Suprapubic skin (tissue), 4 donors: ENCODE results near the gene MMP3. TPM values are rescaled to one million over a fixed set of nuclear protein-coding genes. Genes with fewer than 3 reads are reported as not detected.

ENCODE experiments used
- DNase-seq, 2 donors: peaks; one replicate each; pipeline ENCODE4 v3.0.0-alpha.2; 2019; ENCODE audit warnings: low spot score in 2 of 2
- H3K27ac ChIP-seq: fragments of 200-600 bp; sonication (generic); one replicate; pipeline ENCODE4 v1.5.1; 2019
- H3K27me3 ChIP-seq: fragments of 200-600 bp; sonication (generic); one replicate; pipeline ENCODE4 v1.5.1; 2019
- H3K36me3 ChIP-seq: fragments of 200-600 bp; sonication (generic); one replicate; pipeline ENCODE4 v1.5.1; 2019
- H3K4me1 ChIP-seq: fragments of 200-600 bp; sonication (generic); one replicate; pipeline ENCODE4 v1.5.1; 2019
- H3K4me3 ChIP-seq: fragments of 200-600 bp; sonication (generic); one replicate; pipeline ENCODE4 v1.5.1; 2019; ENCODE audit warnings: mild to moderate bottlenecking
- H3K9me3 ChIP-seq: fragments of 200-600 bp; sonication (generic); one replicate; pipeline ENCODE4 v1.5.1; 2019
- EP300 ChIP-seq: sonication (generic); formaldehyde crosslinking; IDR thresholded peaks from one replicate; pipeline ENCODE4 v1.6.1; 2017; ENCODE audit warnings: antibody characterized with exemption
- POLR2A ChIP-seq, 2 donors: fragments of 450-650 bp; IDR thresholded peaks; one replicate each; pipeline ENCODE4 v1.6.1; 2017; ENCODE audit warnings: antibody characterized with exemption in 2 of 2, mild to moderate bottlenecking in 2 of 2, moderate library complexity in 2 of 2
- POLR2AphosphoS5 ChIP-seq, 3 donors: sonication (generic); formaldehyde crosslinking; IDR thresholded peaks; one replicate each; pipeline ENCODE4 v1.6.1; 2017; ENCODE audit warnings: antibody characterized with exemption in 3 of 3
- WGBS: methylation state at CpG from one replicate; pipeline ENCODE4 v1.1.5; 2018; 5-methylcytosine and 5-hydroxymethylcytosine counted together
- total RNA-seq, 4 donors: library from RNA; depleted of rRNA; stranded (reverse); fragments of >200 nt; gene quantifications; one replicate each; pipeline ENCODE4 v1.1.0, GENCODE V29; 2016
- TF ChIP-seq, protein P1 (sequence below), 2 donors: fragments of 200-600 bp in 1 of 2; fragments of 450-650 bp in 1 of 2; sonication (generic) in 1 of 2; IDR thresholded peaks; one replicate each; pipeline ENCODE4 v1.5.1; 2016 to 2019; ENCODE audit warnings: antibody characterized with exemption in 2 of 2, mild to moderate bottlenecking in 1 of 2, moderate library complexity in 1 of 2

The MMP3 gene
- total RNA-seq, 4 donors from 2014 or later, result 1.4 to 17.2 (median 4.6) TPM

DNA sequence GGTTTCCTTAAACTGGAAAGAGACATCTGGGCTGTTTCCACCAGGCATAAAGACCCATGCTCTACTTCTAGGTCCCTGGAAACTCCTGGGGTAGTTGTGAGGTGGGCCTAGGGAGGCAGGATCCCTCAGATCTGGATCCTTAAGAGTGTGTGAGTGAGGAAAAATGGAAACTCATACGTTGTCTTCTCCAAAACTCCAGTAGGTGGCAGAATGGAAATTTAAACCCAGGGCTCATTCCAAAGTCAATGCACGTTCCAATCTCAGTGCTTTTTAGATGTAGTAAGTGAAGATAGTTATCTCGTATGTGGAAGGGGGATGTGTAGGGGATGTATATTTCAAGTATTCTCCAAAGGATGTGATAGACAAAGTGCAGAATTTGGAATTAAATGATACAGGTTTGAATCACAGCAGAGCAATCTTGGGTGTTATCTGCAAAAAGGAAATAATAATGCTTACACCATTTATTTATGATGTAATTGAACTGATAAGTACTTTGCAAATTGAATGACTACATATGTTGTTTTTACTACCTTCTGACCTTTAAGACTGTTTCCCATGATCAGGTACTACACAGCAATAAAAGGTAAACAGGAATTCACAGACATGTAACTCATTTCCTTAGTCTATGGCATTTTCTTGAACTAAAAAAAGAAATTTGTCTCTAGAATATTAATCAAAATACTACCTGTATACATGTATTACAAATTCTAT, 32.3 kb downstream of the MMP3 start:
- TF ChIP-seq POLR2A (IDR thresholded peaks at IDR 0.05) (no peak), EP300 (no peak), POLR2AphosphoS5 (IDR thresholded peaks at IDR 0.05) (no peak)
- TF ChIP-seq, protein P1, sequence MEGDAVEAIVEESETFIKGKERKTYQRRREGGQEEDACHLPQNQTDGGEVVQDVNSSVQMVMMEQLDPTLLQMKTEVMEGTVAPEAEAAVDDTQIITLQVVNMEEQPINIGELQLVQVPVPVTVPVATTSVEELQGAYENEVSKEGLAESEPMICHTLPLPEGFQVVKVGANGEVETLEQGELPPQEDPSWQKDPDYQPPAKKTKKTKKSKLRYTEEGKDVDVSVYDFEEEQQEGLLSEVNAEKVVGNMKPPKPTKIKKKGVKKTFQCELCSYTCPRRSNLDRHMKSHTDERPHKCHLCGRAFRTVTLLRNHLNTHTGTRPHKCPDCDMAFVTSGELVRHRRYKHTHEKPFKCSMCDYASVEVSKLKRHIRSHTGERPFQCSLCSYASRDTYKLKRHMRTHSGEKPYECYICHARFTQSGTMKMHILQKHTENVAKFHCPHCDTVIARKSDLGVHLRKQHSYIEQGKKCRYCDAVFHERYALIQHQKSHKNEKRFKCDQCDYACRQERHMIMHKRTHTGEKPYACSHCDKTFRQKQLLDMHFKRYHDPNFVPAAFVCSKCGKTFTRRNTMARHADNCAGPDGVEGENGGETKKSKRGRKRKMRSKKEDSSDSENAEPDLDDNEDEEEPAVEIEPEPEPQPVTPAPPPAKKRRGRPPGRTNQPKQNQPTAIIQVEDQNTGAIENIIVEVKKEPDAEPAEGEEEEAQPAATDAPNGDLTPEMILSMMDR (IDR thresholded peaks at IDR 0.05), result no peak
- H3K4me3 ChIP-seq, result no peak overlapping the region
- WGBS, result 6% methylated on average over 3 of the region's 3 CpGs
- H3K27me3 ChIP-seq, result no peaks in the 10 kb centered on the region
- H3K9me3 ChIP-seq, result no peaks in the 10 kb centered on the region
- H3K36me3 ChIP-seq, result no peaks in the 10 kb centered on the region
- no peak overlapping the region for H3K27ac ChIP-seq
- DNase-seq, result no peak
- H3K4me1 ChIP-seq, result no peaks in the 10 kb centered on the region

DNA sequence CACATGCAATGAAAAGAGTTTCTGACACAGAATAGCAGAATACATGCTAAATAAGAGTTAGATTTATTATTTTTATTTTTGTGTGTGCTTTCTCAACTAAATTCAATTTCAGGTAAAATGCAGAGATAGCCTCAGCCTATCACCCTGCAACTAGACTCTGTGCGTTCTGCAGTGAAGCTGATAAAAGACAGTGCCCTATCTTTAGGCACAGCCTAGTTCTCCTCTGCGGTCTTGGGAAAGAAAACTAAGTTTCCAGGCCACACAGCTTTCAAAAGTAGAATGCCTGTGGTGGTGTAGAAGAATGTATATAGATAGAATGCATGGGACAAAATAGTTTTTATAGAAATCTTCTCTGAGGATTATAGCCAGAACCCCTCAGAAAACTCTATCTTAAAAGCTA, 33.4 kb downstream of the MMP3 start:
- Histone ChIP-seq H3K9me3 (no peaks in the 10 kb centered on the region), H3K27ac (no peak overlapping the region), H3K4me1 (no peaks in the 10 kb centered on the region), H3K4me3 (no peak overlapping the region), H3K36me3 (no peaks in the 10 kb centered on the region), H3K27me3 (no peaks in the 10 kb centered on the region)
- 83% methylated on average over 2 of the region's 2 CpGs for WGBS
- TF ChIP-seq, protein P1 (IDR thresholded peaks at IDR 0.05), result no peak
- TF ChIP-seq POLR2AphosphoS5 (IDR thresholded peaks at IDR 0.05) (no peak), EP300 (no peak), POLR2A (IDR thresholded peaks at IDR 0.05) (no peak)
- no peak for DNase-seq

DNA sequence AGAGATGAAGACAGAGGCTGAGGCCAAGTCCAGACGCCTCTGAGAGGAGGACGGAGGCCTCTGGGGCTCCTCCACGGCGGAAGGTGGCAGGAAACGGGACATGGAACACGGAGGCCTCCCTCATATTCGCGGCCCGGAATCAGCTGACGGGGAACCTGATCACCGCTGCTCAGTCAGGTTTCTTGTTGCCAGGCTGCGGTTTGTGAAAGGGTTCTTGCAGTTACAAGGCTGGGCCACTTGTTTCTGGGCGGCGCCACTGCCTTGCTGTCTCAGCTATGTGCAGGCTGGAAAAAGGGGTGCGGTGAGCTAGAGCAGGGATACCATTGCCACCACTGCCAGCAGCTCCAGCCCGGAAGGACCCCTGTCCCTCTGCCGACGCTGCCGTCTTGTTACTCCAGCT, 35.5 kb downstream of the MMP3 start:
- H3K4me3 ChIP-seq, result no peak overlapping the region
- no peak for DNase-seq
- 76% methylated on average over 9 of the region's 19 CpGs for WGBS

DNA sequence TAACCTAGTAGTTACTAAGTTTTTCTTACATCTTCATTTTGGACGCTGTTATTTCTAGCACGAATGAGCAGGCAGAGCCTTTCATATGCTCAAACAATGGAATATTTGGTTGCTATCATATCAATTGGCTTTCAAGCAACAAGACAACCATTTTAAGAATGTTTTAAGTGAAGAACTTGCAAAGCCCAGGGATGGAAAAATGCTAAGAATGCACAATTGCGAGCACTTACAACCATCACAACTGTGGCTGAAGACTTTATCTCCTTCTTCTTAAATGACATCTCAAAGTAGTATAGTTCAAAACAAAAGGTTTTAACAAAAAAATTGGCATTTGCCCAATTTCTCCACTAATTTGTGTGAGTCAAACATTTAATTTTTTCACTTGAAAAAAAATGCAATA, 37.1 kb downstream of the MMP3 start:
- TF ChIP-seq POLR2A (IDR thresholded peaks at IDR 0.05) (no peak), EP300 (no peak), POLR2AphosphoS5 (IDR thresholded peaks at IDR 0.05) (no peak)
- TF ChIP-seq, protein P1 (IDR thresholded peaks at IDR 0.05), result no peak

More for the DNA sequence above, 35.5 kb downstream of the MMP3 start:
- TF ChIP-seq, protein P1 (IDR thresholded peaks at IDR 0.05), result no peak
- TF ChIP-seq EP300, result no peak
- TF ChIP-seq POLR2AphosphoS5 (IDR thresholded peaks at IDR 0.05), result no peak
- no peak for TF ChIP-seq POLR2A (IDR thresholded peaks at IDR 0.05)
- Histone ChIP-seq H3K36me3 (no peaks in the 10 kb centered on the region), H3K27ac (no peak overlapping the region), H3K9me3 (no peaks in the 10 kb centered on the region), H3K27me3 (no peaks in the 10 kb centered on the region), H3K4me1 (no peaks in the 10 kb centered on the region)

DNA sequence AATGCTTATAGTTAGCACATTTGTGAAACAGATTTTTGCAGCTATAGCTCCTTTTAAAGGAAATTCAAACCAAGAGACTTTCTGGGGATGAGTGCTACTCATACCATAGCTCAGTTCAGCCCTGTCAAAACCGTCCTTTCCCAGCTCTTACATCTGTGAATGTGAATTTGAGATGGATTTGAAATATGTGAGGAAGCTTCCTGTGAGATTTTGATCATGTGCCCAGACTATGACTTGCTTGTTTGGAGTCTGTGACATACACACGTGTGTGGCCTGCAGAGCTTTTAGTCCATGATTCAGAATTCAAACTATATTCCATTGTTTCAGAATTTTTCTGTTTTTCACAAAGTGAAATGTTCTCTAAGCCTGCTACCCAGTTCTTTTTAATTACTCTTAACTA, 41.1 kb downstream of the MMP3 start:
- H3K4me3 ChIP-seq, result no peak overlapping the region
- DNase-seq, result no peak
- 23% methylated on average over 2 of the region's 2 CpGs for WGBS
- H3K27me3 ChIP-seq, result no peaks in the 10 kb centered on the region
- H3K36me3 ChIP-seq, result no peaks in the 10 kb centered on the region
- H3K4me1 ChIP-seq, result no peaks in the 10 kb centered on the region
- no peak overlapping the region for H3K27ac ChIP-seq
- H3K9me3 ChIP-seq, result no peaks in the 10 kb centered on the region
- TF ChIP-seq POLR2AphosphoS5 (IDR thresholded peaks at IDR 0.05), result no peak
- TF ChIP-seq, protein P1 (IDR thresholded peaks at IDR 0.05), result no peak
- TF ChIP-seq POLR2A (IDR thresholded peaks at IDR 0.05), result no peak
- TF ChIP-seq EP300, result no peak

More for the DNA sequence above, 37.1 kb downstream of the MMP3 start:
- Histone ChIP-seq H3K4me1 (no peaks in the 10 kb centered on the region), H3K9me3 (no peaks in the 10 kb centered on the region), H3K27ac (no peak overlapping the region), H3K27me3 (no peaks in the 10 kb centered on the region), H3K36me3 (no peaks in the 10 kb centered on the region), H3K4me3 (no peak overlapping the region)
- DNase-seq, result no peak
- 70% methylated on average over 3 of the region's 3 CpGs for WGBS
